A549 (cell line): Measurements from ENCODE around the gene GUCA2B. TPM values are rescaled to one million over a fixed set of nuclear protein-coding genes. Genes with fewer than 3 reads are reported as not detected.

Source experiments
- ATAC-seq, 2 experiments: fragments of 200-7000 bp in 1 of 2; fragments of >200 bp in 1 of 2; cut with Nextera tagmentation in 1 of 2; cut with Tn5 transposase in 1 of 2; 3 replicates each; pipeline versions ENCODE4 v1.8.0 to v1.9.1; 2018 to 2020; ENCODE audit warnings: mild to moderate bottlenecking in 1 of 2, moderate library complexity in 1 of 2
- CTCF ChIA-PET: fragments of 300-600 bp; sonication (Branson Sonifier 250); formaldehyde crosslinking; extraction: SDS; loops from one replicate; lab custom pipeline; 2021; ENCODE audit warnings: antibody characterized with exemption, inconsistent platforms; lab: Yijun Ruan, JAX
- POLR2A ChIA-PET: fragments of 350-600 bp; formaldehyde crosslinking; extraction: SDS; loops from one replicate; lab custom pipeline; 2021; ENCODE audit warnings: antibody characterized with exemption, inconsistent platforms; lab: Yijun Ruan, JAX
- DNase-seq, 2 experiments: peaks; one replicate each; pipeline versions ENCODE4 v3.0.0 to v3.0.0-alpha.2; 2011 to 2016; ENCODE audit warnings: low read depth in 1 of 2, low spot score in 1 of 2
- FAIRE-seq: peaks from 2 replicates; lab custom pipeline; 2011; peaks lifted over from hg19 to GRCh38; lab: Jason Lieb, UNC
- H3K27ac ChIP-seq, 2 experiments: fragments of >200 bp; sonication (Bioruptor Twin); formaldehyde crosslinking; 3 replicates each; pipeline ENCODE4 v1.5.1; 2016 to 2017
- H3K4me1 ChIP-seq: fragments of >200 bp; sonication (Bioruptor Twin); formaldehyde crosslinking; 3 replicates; pipeline ENCODE4 v1.6.1; 2016
- H3K4me2 ChIP-seq: fragments of >200 bp; sonication (Bioruptor Twin); formaldehyde crosslinking; 3 replicates; pipeline ENCODE4 v1.6.1; 2016
- H3K4me3 ChIP-seq: fragments of >200 bp; sonication (Bioruptor Twin); formaldehyde crosslinking; 3 replicates; pipeline ENCODE4 v1.5.1; 2016
- H3K9me3 ChIP-seq: fragments of >200 bp; sonication (Bioruptor Twin); formaldehyde crosslinking; 3 replicates; pipeline ENCODE4 v1.6.1; 2016
- ATOH8 ChIP-seq: fragments of 250-450 bp; sonication (Bioruptor Pico); IDR thresholded peaks from 2 replicates; pipeline ENCODE4 v1.5.0; 2020; ENCODE audit warnings: low read depth, mild to moderate bottlenecking, moderate library complexity
- BCL3 ChIP-seq: fragments of >200 bp; sonication (Bioruptor Twin); formaldehyde crosslinking; IDR thresholded peaks from 3 replicates; pipeline ENCODE4 v1.6.1; 2016
- BHLHE40 ChIP-seq: IDR thresholded peaks from 2 replicates; pipeline ENCODE4 v1.6.1; 2012; ENCODE audit warnings: low read depth, low read length, inconsistent platforms
- CBX8 ChIP-seq: fragments of 200-600 bp; sonication (generic); IDR thresholded peaks from 2 replicates; pipeline ENCODE4 v1.6.1; 2016
- CTCF ChIP-seq: fragments of >200 bp; sonication (Bioruptor Twin); formaldehyde crosslinking; IDR thresholded peaks from 3 replicates; pipeline ENCODE4 v1.5.1; 2016
- EHMT2 ChIP-seq: fragments of 200-600 bp; sonication (generic); IDR thresholded peaks from 2 replicates; pipeline ENCODE4 v1.6.1; 2016; ENCODE audit warnings: antibody characterized with exemption, low read depth, mild to moderate bottlenecking, moderate library complexity
- HDAC2 ChIP-seq: fragments of 200-600 bp; sonication (generic); IDR thresholded peaks from 2 replicates; pipeline ENCODE4 v1.6.1; 2016
- HMGXB4 ChIP-seq: fragments of 250-450 bp; sonication (Bioruptor Pico); IDR thresholded peaks from 2 replicates; pipeline ENCODE4 v1.5.0; 2021; ENCODE audit warnings: mild to moderate bottlenecking, moderate library complexity, borderline replicate concordance
- HOXB13 ChIP-seq: fragments of 250-450 bp; sonication (Bioruptor Pico); IDR thresholded peaks from 2 replicates; pipeline ENCODE4 v1.5.0; 2020; ENCODE audit warnings: low read depth, mild to moderate bottlenecking, moderate library complexity
- HOXB5 ChIP-seq: fragments of 250-450 bp; sonication (Bioruptor Pico); IDR thresholded peaks from 2 replicates; pipeline ENCODE4 v1.5.0; 2020; ENCODE audit warnings: mild to moderate bottlenecking, moderate library complexity
- JUN ChIP-seq, 2 experiments: fragments of >200 bp; sonication (Bioruptor Twin); formaldehyde crosslinking; IDR thresholded peaks; 2 replicates in 1 of 2; 3 replicates in 1 of 2; pipeline ENCODE4 v1.6.1; 2016 to 2017
- KDM1A ChIP-seq: fragments of 200-600 bp; sonication (generic); IDR thresholded peaks from 2 replicates; pipeline ENCODE4 v1.6.1; 2016; ENCODE audit warnings: low read depth, mild to moderate bottlenecking
- MAFK ChIP-seq: fragments of 450-650 bp; IDR thresholded peaks from 2 replicates; pipeline ENCODE4 v1.6.1; 2014; ENCODE audit not compliant: partially characterized antibody
- MAX ChIP-seq: IDR thresholded peaks from 2 replicates; pipeline ENCODE4 v1.6.1; 2012
- PBX3 ChIP-seq: IDR thresholded peaks from 2 replicates; pipeline ENCODE4 v1.6.1; 2012
- PHF8 ChIP-seq: fragments of 200-600 bp; sonication (generic); IDR thresholded peaks from 2 replicates; pipeline ENCODE4 v1.6.1; 2016; ENCODE audit warnings: low read depth, mild to moderate bottlenecking, antibody characterized with exemption, moderate library complexity, borderline replicate concordance
- POLR2A ChIP-seq: IDR thresholded peaks from 2 replicates; pipeline ENCODE4 v1.6.1; 2012; ENCODE audit warnings: mild to moderate bottlenecking, low read length
- POLR2AphosphoS2 ChIP-seq: conservative IDR thresholded peaks from 2 replicates; pipeline ENCODE4 v1.6.1; 2012; ENCODE audit warnings: low read length, improper control_type of control experiment, inconsistent platforms
- RFX5 ChIP-seq: fragments of 450-650 bp; IDR thresholded peaks from 2 replicates; pipeline ENCODE4 v1.7.1; 2014; ENCODE audit warnings: antibody characterized with exemption, mild to moderate bottlenecking, moderate library complexity
- RNF2 ChIP-seq: fragments of 200-600 bp; sonication (generic); IDR thresholded peaks from 2 replicates; pipeline ENCODE4 v1.6.1; 2016; ENCODE audit warnings: low read depth, mild to moderate bottlenecking, antibody characterized with exemption, moderate library complexity, borderline replicate concordance
- SMC3 ChIP-seq: fragments of >200 bp; sonication (Bioruptor Twin); formaldehyde crosslinking; IDR thresholded peaks from 3 replicates; pipeline ENCODE4 v1.6.1; 2018; ENCODE audit warnings: inconsistent platforms
- SREBF2 ChIP-seq: fragments of 450-650 bp; IDR thresholded peaks from 2 replicates; pipeline ENCODE4 v1.6.1; 2014; ENCODE audit warnings: mild to moderate bottlenecking, moderate library complexity
- TP53 ChIP-seq: fragments of 250-450 bp; sonication (Bioruptor Pico); IDR thresholded peaks from 2 replicates; pipeline ENCODE4 v1.5.0; 2021; ENCODE audit warnings: mild to moderate bottlenecking, moderate library complexity
- ZNF302 ChIP-seq: fragments of 250-450 bp; sonication (Bioruptor Pico); IDR thresholded peaks from 2 replicates; pipeline ENCODE4 v1.9.0; 2021; ENCODE audit warnings: inconsistent platforms, mild to moderate bottlenecking, moderate library complexity
- ZSCAN20 ChIP-seq: fragments of 250-450 bp; sonication (Bioruptor Pico); IDR thresholded peaks from 2 replicates; pipeline ENCODE4 v1.8.0; 2022; ENCODE audit warnings: mild to moderate bottlenecking, moderate library complexity
- WGBS: methylation state at CpG from one replicate; pipeline ENCODE4 v1.1.6; 2017; ENCODE audit errors: missing lambda C conversion rate; 5-methylcytosine and 5-hydroxymethylcytosine counted together
- polyA plus RNA-seq, 4 experiments: library from polyadenylated mRNA; depleted of rRNA in 3 of 4; stranded (reverse); fragments of >200 nt; fragmentation: RNase III in 1 of 4; extraction: RNeasy Plus Mini Kit Qiagen cat#74134 plus additional on column Dnase treatment in 1 of 4; gene quantifications; 2 replicates in 3 of 4; 3 replicates in 1 of 4; pipeline ENCODE4 v1.2.3, GENCODE V29; 2011 to 2017

The GUCA2B gene
- polyA plus RNA-seq, 2 of the 4 experiments (the other 2 are of a cell fraction) = 0.17 TPM; not detected in 1

- no peaks in the 10 kb centered on the region for H3K4me1 ChIP-seq
- FAIRE-seq (no peak), DNase-seq (no peak), ATAC-seq (no peak)
- ChIA-PET CTCF (interaction anchor here (1.2 to 1.6 kb wide), 3 partner anchors 9 to 568 kb away, joined by 3 to 4 read pairs (median 3); no protein-coding TSS in a partner anchor), POLR2A (no interaction called here)
- no peak overlapping the region for H3K4me2 ChIP-seq
- H3K9me3 ChIP-seq = no peaks in the 10 kb centered on the region
- no peak overlapping the region for H3K4me3 ChIP-seq
- no peak for TF ChIP-seq MAX
- no peak for TF ChIP-seq EHMT2
- TF ChIP-seq RFX5 = no peak
- no peak for TF ChIP-seq BHLHE40
- TF ChIP-seq PHF8 = no peak
- no peak for TF ChIP-seq SMC3
- TF ChIP-seq POLR2AphosphoS2 = no peak
- TF ChIP-seq BCL3 = no peak
- no peak for TF ChIP-seq ATOH8 (CRISPR knock-in tag)
- no peak for TF ChIP-seq HMGXB4
- TF ChIP-seq MAFK = no peak
- TF ChIP-seq ZSCAN20 (CRISPR knock-in tag) = no peak
- no peak for TF ChIP-seq HDAC2
- TF ChIP-seq CBX8 = no peak
- no peak for TF ChIP-seq JUN (IDR thresholded peaks at IDR 0.05)
- TF ChIP-seq, all 56 proteins: peak for 0
- no peak overlapping the region for H3K27ac ChIP-seq
- WGBS = 19% methylated on average over 4 of the region's 4 CpGs
Measured at GRCh38 chr1:42142894-42143675, 10.1 kb upstream of the GUCA2B start.

- ChIA-PET POLR2A (no interaction called here), CTCF (interaction anchor here (1.0 to 1.6 kb wide), 4 partner anchors 8 to 569 kb away, joined by 3 to 4 read pairs (median 4); no protein-coding TSS in a partner anchor)
- FAIRE-seq = no peak
- no peak for ATAC-seq
- WGBS = 40% methylated on average over 8 of the region's 13 CpGs
- no peak overlapping the region for H3K4me3 ChIP-seq
- H3K9me3 ChIP-seq = no peaks in the 10 kb centered on the region
- H3K4me2 ChIP-seq = no peak overlapping the region
- no peak overlapping the region for H3K27ac ChIP-seq
- no peak for TF ChIP-seq PBX3
- no peak for TF ChIP-seq HOXB5 (CRISPR knock-in tag)
- no peak for TF ChIP-seq POLR2A
- no peak for TF ChIP-seq RNF2
- no peak for TF ChIP-seq SREBF2
- no peak for TF ChIP-seq TP53 (CRISPR knock-in tag)
- no peak for TF ChIP-seq KDM1A
- TF ChIP-seq EHMT2 = no peak
- no peak for TF ChIP-seq BHLHE40
- no peak for TF ChIP-seq HOXB13 (CRISPR knock-in tag)
- no peak for TF ChIP-seq ZNF302 (CRISPR knock-in tag)
- TF ChIP-seq ATOH8 (CRISPR knock-in tag) = no peak
- no peak for TF ChIP-seq SMC3
- TF ChIP-seq MAFK = no peak
- TF ChIP-seq CTCF = no peak
- no peak for DNase-seq
- H3K4me1 ChIP-seq = no peaks in the 10 kb centered on the region
Measured at GRCh38 chr1:42143896-42144710, 9.1 kb upstream of the GUCA2B start.
